HepG2 (cell line): ENCODE results near the gene EIF6. TPM values are rescaled to one million over a fixed set of nuclear protein-coding genes. Genes with fewer than 3 reads are reported as not detected.

Experiments
- ESRRA ChIP-seq: sonication (generic); formaldehyde crosslinking; IDR thresholded peaks from 2 replicates; pipeline ENCODE4 v1.5.1; 2020; ENCODE audit warnings: mild to moderate bottlenecking, low read depth, missing genetic modification reagents
- KDM5B ChIP-seq: sonication (generic); formaldehyde crosslinking; IDR thresholded peaks from 2 replicates; pipeline ENCODE4 v1.4.0; 2020; ENCODE audit warnings: missing genetic modification reagents, mild to moderate bottlenecking, borderline replicate concordance
- PHF5A ChIP-seq: IDR thresholded peaks from one replicate; pipeline ENCODE4 v1.6.1; 2018; ENCODE audit warnings: low read depth, missing genetic modification reagents; ENCODE audit not compliant: unreplicated experiment
- WIZ ChIP-seq: sonication (generic); formaldehyde crosslinking; IDR thresholded peaks from 2 replicates; pipeline ENCODE4 v1.5.1; 2020; ENCODE audit warnings: mild to moderate bottlenecking, missing genetic modification reagents
- ZBTB33 ChIP-seq: sonication (generic); formaldehyde crosslinking; IDR thresholded peaks from 2 replicates; pipeline ENCODE4 v1.4.0; 2020; ENCODE audit warnings: missing genetic modification reagents
- ZBTB40 ChIP-seq, 2 experiments: fragments of 450-650 bp in 1 of 2; sonication (generic) in 1 of 2; formaldehyde crosslinking in 1 of 2; IDR thresholded peaks; 2 replicates each; pipeline versions ENCODE4 v1.6.1 to v1.8.0; 2016 to 2022; ENCODE audit warnings: antibody characterized with exemption in 1 of 2, mild to moderate bottlenecking in 1 of 2, missing genetic modification reagents in 1 of 2
- ZSCAN25 ChIP-seq: sonication (generic); formaldehyde crosslinking; IDR thresholded peaks from 2 replicates; pipeline ENCODE4 v1.8.0; 2022; ENCODE audit warnings: mild to moderate bottlenecking, missing genetic modification reagents
- polyA plus RNA-seq, 8 experiments: library from polyadenylated mRNA; depleted of rRNA in 3 of 8; stranded (reverse) in 7 of 8; unstranded in 1 of 8; fragments of >200 nt; fragmentation: Illumina TruSeq in 4 of 8; extraction: Trizol in 4 of 8; gene quantifications; 2 replicates each; pipeline versions ENCODE4 v1.2.1 to v1.2.3, GENCODE V29; 2011 to 2016; ENCODE audit warnings: low read depth in 4 of 8, missing spikeins in 1 of 8, mixed read lengths in 1 of 8; ENCODE audit not compliant: insufficient read depth in 1 of 8
- total RNA-seq, 5 experiments: library from RNA; depleted of rRNA; stranded (reverse); fragments of >200 nt; fragmentation: Illumina TruSeq; extraction: Trizol; gene quantifications; 2 replicates each; pipeline ENCODE4 v1.2.3, GENCODE V29; 2016; ENCODE audit warnings: low read depth in 1 of 5
- TF ChIP-seq, protein P1 (sequence below): sonication (generic); IDR thresholded peaks from 2 replicates; pipeline ENCODE4 v1.6.1; 2016; ENCODE audit warnings: low read depth, borderline replicate concordance
- TF ChIP-seq, protein P2 (sequence below): fragments of 450-650 bp; IDR thresholded peaks from 2 replicates; pipeline ENCODE4 v1.6.1; 2017; ENCODE audit warnings: mild to moderate bottlenecking
- TF ChIP-seq, protein P3 (sequence below): sonication (generic); formaldehyde crosslinking; IDR thresholded peaks from 2 replicates; pipeline ENCODE4 v1.4.0; 2020; ENCODE audit warnings: missing genetic modification reagents

EIF6 gene
- total and polyA plus RNA-seq, 2 of the 13 experiments (the other 11 are each of a cell fraction or from before 2014, with no cell fraction given), result 462 to 466 TPM

DNA sequence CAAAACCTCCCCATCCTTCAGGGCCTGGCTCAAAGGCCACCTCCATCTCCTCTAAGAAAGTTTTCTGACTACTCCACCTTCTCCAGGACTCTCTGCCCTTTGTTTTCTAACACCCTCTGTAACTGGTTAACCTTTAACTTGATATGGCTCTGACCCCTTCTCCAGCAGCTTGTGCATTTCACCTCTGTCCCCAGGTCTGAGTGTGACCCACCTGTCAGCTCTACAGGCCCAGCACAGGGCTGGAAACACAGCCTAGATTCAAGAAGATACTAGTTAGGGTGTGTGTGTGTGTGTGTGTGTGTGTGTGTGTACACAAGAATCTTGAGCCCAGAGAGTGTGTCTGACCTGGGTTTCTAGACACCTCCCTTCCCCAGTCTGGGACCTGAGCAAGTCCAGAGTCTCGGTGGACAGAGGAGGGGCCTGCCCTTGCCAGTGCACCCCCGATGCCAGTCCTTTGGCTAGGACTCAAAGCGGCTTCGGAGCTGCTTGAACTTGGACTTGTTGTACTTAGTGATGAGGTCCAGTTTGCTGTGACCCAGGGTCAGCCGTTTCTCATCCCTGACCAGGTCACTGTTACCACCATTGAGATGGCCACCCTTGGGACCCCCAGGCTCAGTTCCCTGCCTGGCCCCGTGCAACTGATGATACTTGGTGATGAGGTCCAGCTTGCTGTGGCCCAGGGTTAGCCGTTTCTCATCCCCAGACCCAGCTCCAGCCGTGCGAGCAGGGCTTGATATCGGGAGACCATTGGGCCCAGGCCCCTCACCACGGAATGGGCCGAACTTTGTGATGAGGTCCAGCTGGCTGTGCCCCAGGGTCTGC, 1.7 kb upstream of the EIF6 start (continued):
- TF ChIP-seq, protein P1, sequence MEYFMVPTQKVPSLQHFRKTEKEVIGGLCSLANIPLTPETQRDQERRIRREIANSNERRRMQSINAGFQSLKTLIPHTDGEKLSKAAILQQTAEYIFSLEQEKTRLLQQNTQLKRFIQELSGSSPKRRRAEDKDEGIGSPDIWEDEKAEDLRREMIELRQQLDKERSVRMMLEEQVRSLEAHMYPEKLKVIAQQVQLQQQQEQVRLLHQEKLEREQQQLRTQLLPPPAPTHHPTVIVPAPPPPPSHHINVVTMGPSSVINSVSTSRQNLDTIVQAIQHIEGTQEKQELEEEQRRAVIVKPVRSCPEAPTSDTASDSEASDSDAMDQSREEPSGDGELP, result peak; percentile 42; the same call in 1 of the 2 replicates
- no peak for TF ChIP-seq WIZ
- no peak for TF ChIP-seq KDM5B (CRISPR knock-in tag)
- TF ChIP-seq, protein P2, sequence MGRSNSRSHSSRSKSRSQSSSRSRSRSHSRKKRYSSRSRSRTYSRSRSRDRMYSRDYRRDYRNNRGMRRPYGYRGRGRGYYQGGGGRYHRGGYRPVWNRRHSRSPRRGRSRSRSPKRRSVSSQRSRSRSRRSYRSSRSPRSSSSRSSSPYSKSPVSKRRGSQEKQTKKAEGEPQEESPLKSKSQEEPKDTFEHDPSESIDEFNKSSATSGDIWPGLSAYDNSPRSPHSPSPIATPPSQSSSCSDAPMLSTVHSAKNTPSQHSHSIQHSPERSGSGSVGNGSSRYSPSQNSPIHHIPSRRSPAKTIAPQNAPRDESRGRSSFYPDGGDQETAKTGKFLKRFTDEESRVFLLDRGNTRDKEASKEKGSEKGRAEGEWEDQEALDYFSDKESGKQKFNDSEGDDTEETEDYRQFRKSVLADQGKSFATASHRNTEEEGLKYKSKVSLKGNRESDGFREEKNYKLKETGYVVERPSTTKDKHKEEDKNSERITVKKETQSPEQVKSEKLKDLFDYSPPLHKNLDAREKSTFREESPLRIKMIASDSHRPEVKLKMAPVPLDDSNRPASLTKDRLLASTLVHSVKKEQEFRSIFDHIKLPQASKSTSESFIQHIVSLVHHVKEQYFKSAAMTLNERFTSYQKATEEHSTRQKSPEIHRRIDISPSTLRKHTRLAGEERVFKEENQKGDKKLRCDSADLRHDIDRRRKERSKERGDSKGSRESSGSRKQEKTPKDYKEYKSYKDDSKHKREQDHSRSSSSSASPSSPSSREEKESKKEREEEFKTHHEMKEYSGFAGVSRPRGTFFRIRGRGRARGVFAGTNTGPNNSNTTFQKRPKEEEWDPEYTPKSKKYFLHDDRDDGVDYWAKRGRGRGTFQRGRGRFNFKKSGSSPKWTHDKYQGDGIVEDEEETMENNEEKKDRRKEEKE, result no peak
- no peak for TF ChIP-seq PHF5A
- TF ChIP-seq, protein P3, sequence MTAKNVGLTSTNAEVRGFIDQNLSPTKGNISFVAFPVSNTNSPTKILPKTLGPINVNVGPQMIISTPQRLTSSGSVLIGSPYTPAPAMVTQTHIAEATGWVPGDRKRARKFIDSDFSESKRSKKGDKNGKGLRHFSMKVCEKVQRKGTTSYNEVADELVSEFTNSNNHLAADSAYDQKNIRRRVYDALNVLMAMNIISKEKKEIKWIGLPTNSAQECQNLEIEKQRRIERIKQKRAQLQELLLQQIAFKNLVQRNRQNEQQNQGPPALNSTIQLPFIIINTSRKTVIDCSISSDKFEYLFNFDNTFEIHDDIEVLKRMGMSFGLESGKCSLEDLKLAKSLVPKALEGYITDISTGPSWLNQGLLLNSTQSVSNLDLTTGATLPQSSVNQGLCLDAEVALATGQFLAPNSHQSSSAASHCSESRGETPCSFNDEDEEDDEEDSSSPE (CRISPR knock-in tag), result no peak
- TF ChIP-seq ZBTB40 (IDR thresholded peaks at IDR 0.05), result no peak; the same call in 1 of the 2 replicates
- TF ChIP-seq ZBTB40 (CRISPR knock-in tag; IDR thresholded peaks at IDR 0.05), result no peak
- TF ChIP-seq ZBTB33 (CRISPR knock-in tag), result no peak
- peak; percentile 35; the same call in 1 of the 2 replicates for TF ChIP-seq ESRRA (CRISPR knock-in tag)
- 0 out of 2 replicates have a peak, but pooled peaks have one; percentile 10 for TF ChIP-seq ZSCAN25
